Measurements from ENCODE around the gene PTCD2.
A peak's percentile ranks its signal among the peaks of the same experiment; 100 is the strongest.

PTCD2 gene

GRCh38 chr5:72359886-72360285 lies 39.7 kb downstream of the PTCD2 start:
- POLR2A ChIA-PET: no interaction called here
- CTCF ChIA-PET: interaction anchor here (0.9 kb wide), 1 partner anchor 9 kb away, joined by 3 read pairs; no protein-coding TSS in a partner anchor
- DNase-seq (ENCODE audit: extremely low spot score): no peak
- TF ChIP-seq CTCF (IDR thresholded peaks at IDR 0.05; ENCODE audit: control extremely low read depth, extremely low read depth, low read depth, missing control alignments): no peak

- no peak for TF ChIP-seq CTCF (IDR thresholded peaks at IDR 0.05; ENCODE audit: control extremely low read depth, extremely low read depth, low read depth, missing control alignments)
- ChIA-PET POLR2A (no interaction called here), CTCF (interaction anchor here (0.9 to 9.6 kb wide), 3 partner anchors 11 to 162 kb away, joined by 3 to 154 read pairs (median 24); no protein-coding TSS in a partner anchor)
- DNase-seq (ENCODE audit: extremely low spot score): no peak
Measured at GRCh38 chr5:72363166-72363802, 43.1 kb downstream of the PTCD2 start.

- POLR2A ChIA-PET: no interaction called here
- CTCF ChIA-PET: interaction anchor here (0.9 to 9.6 kb wide), 4 partner anchors 10 to 161 kb away, joined by 3 to 154 read pairs (median 18); no protein-coding TSS in a partner anchor
- no peak for TF ChIP-seq CTCF (IDR thresholded peaks at IDR 0.05; ENCODE audit: control extremely low read depth, extremely low read depth, low read depth, missing control alignments)
- DNase-seq (ENCODE audit: extremely low spot score): no peak
Measured at GRCh38 chr5:72364171-72364570, 44.0 kb downstream of the PTCD2 start.

- ChIA-PET CTCF (interaction anchor here (0.8 to 9.6 kb wide), 13 partner anchors 9 to 453 kb away, joined by 3 to 154 read pairs (median 12); partner anchors contain the start of gene TNPO1), POLR2A (no interaction called here)
- DNase-seq (ENCODE audit: extremely low spot score): no peak
- TF ChIP-seq CTCF (IDR thresholded peaks at IDR 0.05; ENCODE audit: control extremely low read depth, extremely low read depth, low read depth, missing control alignments): no peak
Measured at GRCh38 chr5:72364951-72365350, 44.8 kb downstream of the PTCD2 start.

- CTCF ChIA-PET: interaction anchor here (0.7 to 9.6 kb wide), 52 partner anchors 8 to 483 kb away, joined by 3 to 154 read pairs (median 6); partner anchors contain the start of gene TNPO1
- POLR2A ChIA-PET: no interaction called here
Measured at GRCh38 chr5:72366324-72366976, 46.3 kb downstream of the PTCD2 start.

More at GRCh38 chr5:72366324-72366976, 46.3 kb downstream of the PTCD2 start:
- peak; percentile 49 for DNase-seq (ENCODE audit: extremely low spot score)
- TF ChIP-seq CTCF (IDR thresholded peaks at IDR 0.05; ENCODE audit: control extremely low read depth, extremely low read depth, low read depth, missing control alignments): peak; percentile 71

All from GM10248 (cell line).